Dedifferentiated amniotic fluid mesenchymal stem cell (primary cell): ENCODE data around the gene MTERF4.

Source experiments
- DNase-seq: peaks from one replicate; pipeline ENCODE4 v3.0.0-alpha.2; 2016; ENCODE audit errors: extremely low spot score

MTERF4 gene

GRCh38 chr2:241102239-241102803 lies at the start of gene MTERF4:
Gene MTERF4 (minus strand): TSS chr2:241102287. CDS start chr2:241102273, 14 bp downstream.
- DNase-seq, result peak; percentile 70

GRCh38 chr2:241150660-241151530 lies 48.8 kb upstream of the MTERF4 start:
- DNase-seq, result no peak

GRCh38 chr2:241149925-241150659 lies 48.0 kb upstream of the MTERF4 start, which contains the start of gene PPP1R7:
Gene PPP1R7 (plus strand): TSS chr2:241150467. CDS start chr2:241150496, 29 bp downstream.
- DNase-seq, result peak; percentile 94

- DNase-seq, result no peak
Observed at GRCh38 chr2:241149675-241149924, 47.5 kb upstream of the MTERF4 start.

GRCh38 chr2:241148891-241149674 lies 47.0 kb upstream of the MTERF4 start, which contains the start of gene PASK:
Gene PASK (minus strand): TSS chr2:241149472. CDS start chr2:241143032, 6,440 bp downstream.
- DNase-seq, result peak; percentile 95

- DNase-seq, result no peak
Observed at GRCh38 chr2:241148239-241148638, 46.2 kb upstream of the MTERF4 start.

GRCh38 chr2:241147336-241147735 lies 45.2 kb upstream of the MTERF4 start:
- DNase-seq, result no peak

- no peak for DNase-seq
Observed at GRCh38 chr2:241146286-241146685, 44.2 kb upstream of the MTERF4 start.

- no peak for DNase-seq
Observed at GRCh38 chr2:241142593-241142992, 40.5 kb upstream of the MTERF4 start.

- no peak for DNase-seq
Observed at GRCh38 chr2:241142063-241142462, 40.0 kb upstream of the MTERF4 start.

GRCh38 chr2:241141214-241141770 lies 39.2 kb upstream of the MTERF4 start:
- no peak for DNase-seq

GRCh38 chr2:241140445-241140840 lies 38.4 kb upstream of the MTERF4 start:
- DNase-seq, result no peak

- no peak for DNase-seq
Observed at GRCh38 chr2:241139531-241140444, 37.7 kb upstream of the MTERF4 start.

GRCh38 chr2:241138471-241138870 lies 36.4 kb upstream of the MTERF4 start:
- no peak for DNase-seq

- no peak for DNase-seq
Observed at GRCh38 chr2:241137276-241138190, 35.4 kb upstream of the MTERF4 start.

GRCh38 chr2:241136661-241137260 lies 34.7 kb upstream of the MTERF4 start:
- no peak for DNase-seq

GRCh38 chr2:241136191-241136590 lies 34.1 kb upstream of the MTERF4 start:
- no peak for DNase-seq

- no peak for DNase-seq
Observed at GRCh38 chr2:241135737-241136136, 33.6 kb upstream of the MTERF4 start.

GRCh38 chr2:241134711-241135110 lies 32.6 kb upstream of the MTERF4 start:
- no peak for DNase-seq
